K562 (cell line): ENCODE data around the gene MPHOSPH10. TPM values are rescaled to one million over a fixed set of nuclear protein-coding genes. Genes with fewer than 3 reads are reported as not detected.

Experiments
- ELF4 ChIP-seq: fragments of 450-650 bp; formaldehyde crosslinking; IDR thresholded peaks from 2 replicates; pipeline ENCODE4 v1.4.0; 2022; ENCODE audit warnings: missing genetic modification characterization
- ETV1 ChIP-seq: fragments of 450-650 bp; conservative IDR thresholded peaks from 2 replicates; pipeline ENCODE4 v1.6.1; 2016; ENCODE audit warnings: missing genetic modification characterization, control low read depth, low read depth, missing compliant biosample characterization
- FUS ChIP-seq: fragments of 200-400 bp; formaldehyde crosslinking; optimal IDR thresholded peaks from 2 replicates; pipeline ENCODE3; 2017; ENCODE audit warnings: low read depth, low read length
- HDAC2 ChIP-seq: fragments of 450-650 bp; IDR thresholded peaks from 2 replicates; pipeline ENCODE4 v1.6.1; 2016; ENCODE audit warnings: mild to moderate bottlenecking
- NFRKB ChIP-seq: fragments of 450-650 bp; IDR thresholded peaks from 2 replicates; pipeline ENCODE4 v1.6.1; 2016; ENCODE audit warnings: low read depth
- NUFIP1 ChIP-seq: fragments of 450-650 bp; IDR thresholded peaks from 2 replicates; pipeline ENCODE4 v1.6.1; 2018; ENCODE audit not compliant: partially characterized antibody
- POLR2B ChIP-seq: fragments of 450-650 bp; IDR thresholded peaks from 2 replicates; pipeline ENCODE4 v1.6.1; 2018; ENCODE audit warnings: low read depth; ENCODE audit not compliant: partially characterized antibody
- POLR3G ChIP-seq: IDR thresholded peaks from 2 replicates; pipeline ENCODE4 v1.6.1; 2011; ENCODE audit not compliant: insufficient read length, insufficient replicate concordance; ENCODE audit errors: extremely low read depth
- PTTG1 ChIP-seq: fragments of 450-650 bp; IDR thresholded peaks from 2 replicates; pipeline ENCODE4 v1.6.1; 2016; ENCODE audit warnings: low read depth, mild to moderate bottlenecking, missing genetic modification characterization, missing compliant biosample characterization
- ZNF766 ChIP-seq: fragments of 200-800 bp; sonication (Bioruptor generic); conservative IDR thresholded peaks from 2 replicates; pipeline ENCODE4 v1.6.1; 2016; ENCODE audit warnings: missing genetic modification characterization, missing compliant biosample characterization
- polyA plus RNA-seq, 8 experiments: library from polyadenylated mRNA; depleted of rRNA in 4 of 8; stranded (reverse) in 5 of 8; unstranded in 3 of 8; fragments of >200 nt; fragmentation: Nextera tagmentation in 2 of 8; fragmentation: Illumina TruSeq in 1 of 8; extraction: Ambion mirVana in 2 of 8; extraction: Trizol in 1 of 8; gene quantifications; 2 replicates each; pipeline versions ENCODE4 v1.2.1 to v1.2.3, GENCODE V29; 2011 to 2014; ENCODE audit warnings: inconsistent platforms in 1 of 8, missing spikeins in 1 of 8
- total RNA-seq, 7 experiments: library from RNA; depleted of rRNA in 6 of 7; stranded (reverse); fragments of >200 nt in 6 of 7; fragmentation: Illumina TruSeq in 2 of 7; extraction: Trizol in 2 of 7; gene quantifications; 2 replicates each; pipeline versions ENCODE4 v1.2.1 to v1.2.3, GENCODE V29; 2011 to 2021; ENCODE audit warnings: low replicate concordance in 1 of 7
- TF ChIP-seq, protein P1 (sequence below): fragments of 450-650 bp; IDR thresholded peaks from 2 replicates; pipeline ENCODE4 v1.6.1; 2016; ENCODE audit warnings: missing biosample characterization, missing genetic modification characterization
- TF ChIP-seq, protein P2 (sequence below), 2 experiments: fragments of 450-650 bp in 1 of 2; sonication (generic) in 1 of 2; formaldehyde crosslinking in 1 of 2; IDR thresholded peaks in 1 of 2; conservative IDR thresholded peaks in 1 of 2; 2 replicates each; pipeline versions ENCODE4 v1.6.1 to v1.8.1; 2016 to 2023; ENCODE audit warnings: mild to moderate bottlenecking in 2 of 2, moderate library complexity in 2 of 2, inconsistent platforms in 1 of 2, missing genetic modification reagents in 1 of 2
- TF ChIP-seq, protein P3 (sequence below), 3 experiments: fragments of 200-800 bp in 1 of 3; sonication (Bioruptor generic) in 1 of 3; sonication (generic) in 1 of 3; formaldehyde crosslinking in 1 of 3; IDR thresholded peaks; 2 replicates each; pipeline versions ENCODE4 v1.6.1 to v1.8.0; 2016 to 2022; ENCODE audit warnings: mild to moderate bottlenecking in 2 of 3, missing compliant biosample characterization in 2 of 3, missing genetic modification characterization in 2 of 3, missing genetic modification reagents in 1 of 3
- TF ChIP-seq, protein P4 (sequence below): IDR thresholded peaks from 3 replicates; pipeline ENCODE4 v1.6.1; 2011; ENCODE audit warnings: borderline replicate concordance, mild to moderate bottlenecking; ENCODE audit not compliant: insufficient read length, insufficient read depth

Gene MPHOSPH10
- total and polyA plus RNA-seq, 9 of the 15 experiments (the other 6 are each of a cell fraction or from before 2014, with no cell fraction given) = 36.8 to 83.7 (median 58.5) TPM

DNA sequence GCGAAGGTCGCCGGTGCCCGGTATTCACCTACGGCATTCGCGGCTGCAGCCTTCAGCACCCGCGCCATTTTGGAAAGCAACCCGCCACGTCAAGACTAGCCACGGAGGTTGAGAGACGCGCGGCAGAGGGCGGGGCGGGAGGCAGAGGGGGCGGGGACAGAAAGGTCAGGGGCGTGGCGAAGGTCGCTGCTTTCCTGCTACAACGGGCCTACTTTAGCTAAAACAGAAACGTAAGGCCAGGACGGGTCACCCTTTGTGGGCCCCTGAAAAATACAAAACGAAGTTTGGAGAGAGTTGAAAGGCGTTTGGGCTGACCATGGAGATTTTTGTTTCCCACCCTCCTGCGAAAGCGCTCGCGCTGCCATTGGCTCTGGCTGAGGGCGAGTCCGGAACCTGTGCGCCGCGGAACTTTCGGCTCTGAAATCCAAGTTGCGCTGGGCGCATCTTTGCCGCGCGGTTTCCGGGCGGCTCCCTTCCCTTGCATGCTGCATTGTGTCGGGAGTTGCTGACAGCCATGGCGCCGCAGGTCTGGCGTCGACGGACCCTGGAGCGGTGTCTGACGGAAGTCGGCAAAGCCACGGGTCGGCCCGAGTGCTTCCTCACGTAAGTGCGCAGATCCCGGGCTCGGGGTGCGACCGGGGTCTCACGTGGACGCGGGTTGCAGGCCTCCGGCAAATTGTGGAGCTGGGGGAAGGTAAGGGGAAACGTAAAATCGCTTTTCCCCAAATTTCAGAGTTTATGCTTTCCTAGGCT lies at the start of gene MPHOSPH10, which contains the start of gene MCEE (continued):
- TF ChIP-seq, protein P1, sequence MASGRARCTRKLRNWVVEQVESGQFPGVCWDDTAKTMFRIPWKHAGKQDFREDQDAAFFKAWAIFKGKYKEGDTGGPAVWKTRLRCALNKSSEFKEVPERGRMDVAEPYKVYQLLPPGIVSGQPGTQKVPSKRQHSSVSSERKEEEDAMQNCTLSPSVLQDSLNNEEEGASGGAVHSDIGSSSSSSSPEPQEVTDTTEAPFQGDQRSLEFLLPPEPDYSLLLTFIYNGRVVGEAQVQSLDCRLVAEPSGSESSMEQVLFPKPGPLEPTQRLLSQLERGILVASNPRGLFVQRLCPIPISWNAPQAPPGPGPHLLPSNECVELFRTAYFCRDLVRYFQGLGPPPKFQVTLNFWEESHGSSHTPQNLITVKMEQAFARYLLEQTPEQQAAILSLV (tag) = no peak
- TF ChIP-seq NFRKB = peak; percentile 88
- TF ChIP-seq, protein P2, sequence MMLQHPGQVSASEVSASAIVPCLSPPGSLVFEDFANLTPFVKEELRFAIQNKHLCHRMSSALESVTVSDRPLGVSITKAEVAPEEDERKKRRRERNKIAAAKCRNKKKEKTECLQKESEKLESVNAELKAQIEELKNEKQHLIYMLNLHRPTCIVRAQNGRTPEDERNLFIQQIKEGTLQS (IDR thresholded peaks at IDR 0.05) = no peak
- TF ChIP-seq, protein P2 (CRISPR knock-in tag; conservative IDR thresholded peaks at IDR 0.05) = peak; percentile 87
- TF ChIP-seq, protein P3, sequence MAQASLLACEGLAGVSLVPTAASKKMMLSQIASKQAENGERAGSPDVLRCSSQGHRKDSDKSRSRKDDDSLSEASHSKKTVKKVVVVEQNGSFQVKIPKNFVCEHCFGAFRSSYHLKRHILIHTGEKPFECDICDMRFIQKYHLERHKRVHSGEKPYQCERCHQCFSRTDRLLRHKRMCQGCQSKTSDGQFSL (CRISPR knock-in tag; IDR thresholded peaks at IDR 0.05) = no peak
- TF ChIP-seq, protein P3 (tag; IDR thresholded peaks at IDR 0.05) = no peak
- peak; percentile 59 for TF ChIP-seq POLR2B
- TF ChIP-seq, protein P4, sequence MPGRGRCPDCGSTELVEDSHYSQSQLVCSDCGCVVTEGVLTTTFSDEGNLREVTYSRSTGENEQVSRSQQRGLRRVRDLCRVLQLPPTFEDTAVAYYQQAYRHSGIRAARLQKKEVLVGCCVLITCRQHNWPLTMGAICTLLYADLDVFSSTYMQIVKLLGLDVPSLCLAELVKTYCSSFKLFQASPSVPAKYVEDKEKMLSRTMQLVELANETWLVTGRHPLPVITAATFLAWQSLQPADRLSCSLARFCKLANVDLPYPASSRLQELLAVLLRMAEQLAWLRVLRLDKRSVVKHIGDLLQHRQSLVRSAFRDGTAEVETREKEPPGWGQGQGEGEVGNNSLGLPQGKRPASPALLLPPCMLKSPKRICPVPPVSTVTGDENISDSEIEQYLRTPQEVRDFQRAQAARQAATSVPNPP = no peak
- TF ChIP-seq FUS = no peak
- TF ChIP-seq ELF4 (CRISPR knock-in tag) = no peak
- TF ChIP-seq PTTG1 (tag) = no peak
- peak; percentile 89 for TF ChIP-seq HDAC2
- no peak; the same call in 1 of the 2 replicates for TF ChIP-seq ZNF766 (CRISPR knock-in tag)
- no peak for TF ChIP-seq POLR3G
- TF ChIP-seq NUFIP1 = no peak
- peak; percentile 46; the same call in 1 of the 2 replicates for TF ChIP-seq ETV1 (tag)
